GM21529 (cell line): Measurements from ENCODE around the gene IL20.
A peak's percentile ranks its signal among the peaks of the same experiment; 100 is the strongest.

ENCODE experiments used
- ATAC-seq: cut with Tn5 transposase; IDR thresholded peaks from one replicate; pipeline ENCODE4 v1.9.1; 2021; ENCODE audit not compliant: unreplicated experiment

Gene IL20

GRCh38 chr1:206900149-206900548 lies 34.7 kb downstream of the IL20 start:
- no peak for ATAC-seq

GRCh38 chr1:206901944-206902343 lies 36.5 kb downstream of the IL20 start:
- no peak for ATAC-seq

GRCh38 chr1:206902702-206903101 lies 37.3 kb downstream of the IL20 start:
- ATAC-seq = no peak

DNA sequence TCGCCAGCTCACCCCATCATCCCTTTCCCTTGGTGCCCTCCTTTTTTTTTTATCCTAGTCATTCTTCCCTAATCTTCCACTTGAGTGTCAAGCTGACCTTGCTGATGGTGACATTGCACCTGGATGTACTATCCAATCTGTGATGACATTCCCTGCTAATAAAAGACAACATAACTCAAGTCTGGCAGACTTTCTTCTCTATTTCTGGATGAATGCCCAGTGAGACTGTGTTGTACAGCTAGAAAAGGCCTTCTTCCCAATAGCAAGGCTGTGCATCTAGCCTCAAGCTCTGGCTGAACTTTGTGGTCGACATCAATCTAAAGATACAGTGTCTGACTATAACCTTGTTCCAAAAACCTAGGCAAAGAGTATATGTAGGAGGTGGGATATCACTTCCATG lies 38.3 kb downstream of the IL20 start:
- no peak for ATAC-seq

DNA sequence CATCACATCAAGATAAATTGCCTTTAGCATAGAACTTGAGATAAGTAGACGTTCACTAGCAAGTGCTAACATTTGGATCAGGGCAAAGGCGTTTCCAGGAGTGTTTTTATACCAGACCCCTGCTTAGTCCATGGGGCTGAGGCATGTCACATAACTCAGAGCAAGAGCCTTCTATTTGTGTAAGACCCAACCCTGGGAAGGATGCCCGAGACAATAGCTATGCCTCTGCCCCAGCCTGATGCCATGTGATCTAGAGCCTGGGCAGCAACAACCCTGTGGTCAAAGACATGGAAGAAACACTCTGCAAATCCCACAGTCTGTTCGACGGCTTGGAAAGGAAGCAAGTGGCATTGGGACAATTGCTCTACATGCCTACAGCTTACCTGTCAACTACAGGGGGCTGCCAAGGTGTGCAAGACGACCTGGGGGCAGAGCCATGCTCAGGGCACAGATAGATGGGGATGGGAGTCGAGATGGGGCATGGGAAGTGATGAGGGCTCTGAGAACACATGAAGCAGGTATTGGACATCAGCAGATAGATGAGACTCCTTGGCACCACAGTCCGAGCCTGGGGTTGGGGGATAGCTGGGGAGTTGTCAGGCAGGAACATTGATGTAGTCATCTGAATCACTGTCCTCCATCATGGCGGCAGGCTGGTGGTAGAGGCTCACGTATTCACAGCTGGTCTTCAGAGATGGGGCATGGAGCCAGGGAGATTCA lies 39.2 kb downstream of the IL20 start:
- no peak for ATAC-seq

DNA sequence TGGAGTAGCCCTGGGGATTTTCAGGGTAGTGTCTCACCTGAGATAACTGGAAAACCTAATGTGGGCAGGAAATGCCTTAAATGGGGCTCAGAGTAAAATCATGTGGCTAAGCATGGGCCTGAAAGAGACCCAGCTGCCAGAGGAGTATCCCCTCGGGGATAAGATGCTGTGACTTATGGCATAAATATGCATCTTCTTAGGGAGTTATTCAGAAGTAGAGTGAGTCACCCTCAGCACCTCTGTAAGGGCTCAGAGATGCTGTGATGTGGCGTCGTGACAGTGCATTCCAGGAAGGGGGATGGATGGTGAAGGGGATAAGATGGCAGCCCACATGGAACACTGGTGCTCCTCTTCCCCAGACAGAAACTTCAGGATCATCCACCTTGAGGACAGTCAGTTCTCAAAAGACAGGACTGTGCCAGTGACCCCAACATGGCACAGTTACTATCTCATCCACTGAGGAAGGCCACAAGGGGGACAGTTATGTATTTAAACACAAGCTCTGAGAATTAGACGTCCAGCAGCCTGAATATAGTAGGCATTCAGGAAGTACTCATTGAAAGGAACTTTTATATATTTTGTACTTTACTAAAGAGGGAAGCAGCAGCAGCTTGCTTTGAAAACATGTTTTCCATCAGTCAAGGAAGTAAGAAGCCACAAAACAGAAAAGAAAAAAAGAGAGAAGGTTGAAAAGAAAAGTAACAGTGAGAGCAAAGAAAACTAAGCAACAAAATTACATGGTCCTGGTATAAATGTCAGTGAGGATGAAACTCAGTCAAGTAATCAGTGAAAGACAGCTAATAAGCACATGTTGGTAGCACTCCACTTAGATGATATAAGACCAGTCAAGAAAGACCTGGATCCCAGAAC lies 40.1 kb downstream of the IL20 start:
- ATAC-seq = peak; percentile 60

- no peak for ATAC-seq
These were observed 42.0 kb downstream of the IL20 start for GRCh38 chr1:206907304-206907991.

GRCh38 chr1:206908038-206908437 lies 42.6 kb downstream of the IL20 start:
- no peak for ATAC-seq

DNA sequence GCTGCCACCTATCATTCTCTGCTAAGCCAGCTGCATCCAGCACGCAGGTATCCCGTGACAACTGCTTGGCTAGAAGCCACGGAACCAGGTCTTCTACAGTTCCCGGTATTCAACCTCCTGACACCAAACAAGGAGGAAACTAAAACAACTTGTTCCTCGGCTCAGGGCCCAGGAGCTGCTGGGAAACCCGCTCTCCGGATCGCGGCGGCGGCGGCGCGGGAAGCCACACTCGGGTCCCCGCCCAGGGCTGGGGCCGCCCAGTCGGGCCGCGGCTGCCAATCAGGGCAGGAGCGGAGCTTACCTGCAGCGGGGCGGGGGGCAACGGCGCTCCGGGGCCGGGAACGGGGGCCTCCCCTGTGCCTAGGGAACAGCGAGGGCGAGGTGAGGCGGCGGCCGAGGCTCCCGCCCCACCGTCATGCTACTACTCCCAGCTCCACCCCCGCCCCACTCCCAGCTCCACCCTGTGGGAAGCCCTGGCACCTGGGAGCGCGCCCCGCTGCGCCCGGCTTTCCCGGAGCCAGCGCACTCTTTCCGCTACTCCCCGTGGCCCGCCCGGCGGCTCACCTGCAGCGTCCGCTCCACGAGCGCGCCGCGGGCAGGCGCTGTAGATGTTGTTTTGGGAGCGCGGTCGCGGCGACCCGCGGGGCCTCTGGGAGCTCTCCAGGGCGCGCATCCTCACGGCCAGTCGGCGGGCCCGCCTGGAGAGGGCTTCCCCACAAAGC lies 43.9 kb downstream of the IL20 start:
- no peak for ATAC-seq

GRCh38 chr1:206909883-206910318 lies 44.5 kb downstream of the IL20 start:
- no peak for ATAC-seq

- no peak for ATAC-seq
These were observed 45.7 kb downstream of the IL20 start for GRCh38 chr1:206911064-206911663.

- peak; percentile 48 for ATAC-seq
These were observed 47.1 kb downstream of the IL20 start for GRCh38 chr1:206912445-206913095.

GRCh38 chr1:206913766-206914537 lies 48.5 kb downstream of the IL20 start:
- no peak for ATAC-seq

- ATAC-seq = no peak
These were observed 49.8 kb downstream of the IL20 start for GRCh38 chr1:206915030-206915735.

DNA sequence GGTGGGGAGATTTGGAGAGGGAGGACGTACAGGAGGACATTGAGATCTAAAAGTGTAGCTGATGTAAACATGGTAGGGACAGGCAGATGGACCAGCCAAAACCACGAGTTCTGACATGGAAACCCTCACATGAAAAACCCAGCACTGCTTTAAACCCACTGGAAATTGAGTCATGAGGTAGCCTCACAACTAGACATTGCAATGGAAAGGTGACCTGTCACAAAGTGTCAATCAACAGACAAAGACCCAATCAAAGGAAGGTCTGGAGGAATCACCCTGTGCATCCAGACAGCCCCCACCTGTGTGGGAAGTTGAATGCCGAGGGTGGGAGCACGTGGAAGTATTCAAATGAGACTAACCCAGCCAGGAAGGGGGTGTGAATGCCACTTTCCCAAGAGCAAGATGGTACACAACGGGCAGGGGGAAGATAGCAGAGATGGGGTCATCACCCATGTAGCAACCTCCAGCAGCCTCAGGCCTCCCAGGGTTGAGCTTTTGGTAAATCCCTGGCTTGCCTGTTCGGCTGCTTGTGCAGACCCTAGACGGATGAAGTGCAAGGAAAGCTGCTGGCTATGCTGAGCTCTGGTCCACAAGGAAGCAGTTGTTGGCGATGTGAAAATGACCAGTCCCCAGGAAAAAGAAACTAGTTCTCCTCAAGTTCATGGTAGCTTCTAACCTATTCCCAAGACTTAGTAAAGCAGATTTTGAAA lies 50.7 kb downstream of the IL20 start:
- ATAC-seq = no peak

DNA sequence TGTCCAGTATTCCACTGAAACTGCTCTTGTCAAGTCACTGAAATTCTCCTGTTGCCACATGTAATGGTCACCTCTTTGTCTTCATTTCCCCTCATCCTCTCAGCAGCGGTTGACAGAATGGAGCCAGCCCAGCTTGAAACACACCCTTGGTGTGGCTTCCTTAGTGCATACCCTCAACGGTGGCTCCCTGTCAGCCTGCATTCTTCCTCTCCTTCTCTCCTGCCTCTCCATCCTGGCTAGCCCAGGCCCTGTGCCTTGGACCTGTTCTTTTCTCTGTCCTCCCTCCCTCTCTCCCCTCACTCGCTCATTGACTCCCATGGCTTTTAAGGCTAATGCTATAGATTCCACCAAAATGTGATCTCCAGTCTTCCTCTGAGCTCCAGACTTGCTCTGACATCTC lies 52.7 kb downstream of the IL20 start:
- no peak for ATAC-seq
